GM21717 (cell line): Measurements from ENCODE around the gene ACOX2.
A peak's percentile ranks its signal among the peaks of the same experiment; 100 is the strongest.

Experiments
- ATAC-seq: cut with Tn5 transposase; IDR thresholded peaks from one replicate; pipeline ENCODE4 v1.9.1; 2021; ENCODE audit warnings: mild to moderate bottlenecking, moderate library complexity; ENCODE audit not compliant: unreplicated experiment

The ACOX2 gene

GRCh38 chr3:58474967-58475578 is 61.9 kb downstream of the ACOX2 start:
- ATAC-seq, result no peak

GRCh38 chr3:58474348-58474911 is 62.6 kb downstream of the ACOX2 start:
- ATAC-seq, result no peak

DNA sequence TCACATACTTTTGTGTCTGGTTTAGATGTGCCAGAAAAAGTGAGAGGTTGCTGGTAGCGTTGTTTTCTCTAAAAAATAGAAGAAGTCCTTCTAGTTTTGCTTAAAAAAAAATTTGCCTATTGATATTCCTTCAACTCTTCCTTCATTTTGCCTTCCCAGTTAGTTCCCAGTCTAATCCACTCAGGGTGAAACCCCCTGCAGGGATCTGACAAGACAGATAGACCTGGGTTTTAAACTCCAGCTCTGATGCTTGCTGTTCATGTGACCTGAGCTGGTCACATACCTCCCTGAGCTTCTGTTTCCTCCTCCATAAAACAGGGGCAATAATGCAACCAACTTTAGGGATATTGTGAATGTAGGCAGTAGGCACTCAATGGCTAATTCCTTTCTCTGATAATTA is 63.7 kb downstream of the ACOX2 start:
- no peak for ATAC-seq

DNA sequence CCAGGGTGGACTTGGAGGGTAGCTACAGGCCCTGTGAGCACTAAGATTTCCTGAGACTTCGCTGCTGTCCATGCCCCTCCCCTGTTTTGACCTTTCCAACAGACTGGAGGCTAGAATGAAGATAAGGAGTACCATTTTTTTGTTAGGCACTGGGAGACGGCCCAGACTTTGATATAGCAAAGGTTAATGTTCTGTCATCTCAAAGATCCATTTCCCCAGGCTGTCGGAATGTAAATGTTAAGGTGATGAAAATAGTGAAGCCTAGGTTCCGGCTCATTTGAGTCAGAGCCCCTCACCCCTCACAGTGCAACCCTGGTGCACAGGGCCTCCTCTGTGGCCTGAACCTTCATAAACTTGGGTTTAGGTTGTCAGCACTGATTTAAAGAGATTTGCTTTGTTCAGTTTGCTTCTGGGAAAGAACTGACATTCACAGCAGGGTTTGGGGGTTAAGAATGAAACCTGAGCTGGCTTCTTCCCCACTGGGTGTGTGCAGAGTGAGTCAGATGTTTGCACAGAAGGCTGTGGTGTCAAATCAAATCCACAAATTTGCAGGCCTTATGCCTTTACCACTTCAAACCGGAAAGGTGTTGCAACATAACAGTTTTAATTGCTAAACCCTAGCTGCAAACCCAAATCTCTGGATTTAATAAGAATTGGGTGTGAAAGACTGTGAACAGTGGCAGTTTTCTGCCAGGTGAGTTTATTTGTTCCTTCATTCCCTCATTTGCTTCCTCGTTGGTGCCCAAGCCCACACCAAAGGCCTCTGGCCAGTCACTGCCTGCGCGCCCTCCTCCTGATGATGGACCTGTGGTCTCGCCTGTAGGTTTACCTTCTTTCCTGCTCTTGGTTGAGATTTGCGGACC is 65.7 kb downstream of the ACOX2 start:
- ATAC-seq, result no peak

DNA sequence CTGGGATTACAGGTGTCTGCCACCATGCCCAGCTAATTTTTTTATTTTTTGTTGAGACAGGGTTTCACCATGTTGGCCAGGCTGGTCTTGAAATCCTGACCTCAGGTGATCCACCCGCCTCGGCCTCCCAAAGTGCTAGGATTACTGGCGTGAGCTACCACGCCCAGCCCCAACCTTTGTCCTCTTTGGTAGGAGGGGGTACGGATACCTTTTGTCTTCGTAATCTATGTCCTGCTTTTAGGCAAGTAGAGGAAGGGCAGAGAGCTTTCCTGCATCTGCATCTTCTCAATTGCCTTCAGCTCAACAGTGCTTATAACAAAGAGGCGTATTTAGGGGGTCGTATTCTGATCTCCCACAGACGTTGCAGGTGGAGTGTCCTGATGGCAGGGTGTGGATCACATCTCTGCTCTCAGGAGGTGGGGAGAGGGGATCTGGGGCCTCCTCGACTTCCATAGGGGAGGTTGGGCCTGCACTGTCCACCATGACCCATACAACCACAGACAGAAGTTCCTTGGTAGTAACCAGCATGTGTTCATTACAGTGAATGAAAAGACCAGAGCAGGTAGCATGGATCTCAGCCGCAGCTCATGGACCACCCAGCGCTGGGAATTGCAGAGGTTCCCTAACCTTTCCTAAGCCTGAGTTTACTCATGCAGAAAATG is 66.5 kb downstream of the ACOX2 start:
- ATAC-seq, result no peak

- no peak for ATAC-seq
Observed at GRCh38 chr3:58469096-58469495, 67.9 kb downstream of the ACOX2 start.

DNA sequence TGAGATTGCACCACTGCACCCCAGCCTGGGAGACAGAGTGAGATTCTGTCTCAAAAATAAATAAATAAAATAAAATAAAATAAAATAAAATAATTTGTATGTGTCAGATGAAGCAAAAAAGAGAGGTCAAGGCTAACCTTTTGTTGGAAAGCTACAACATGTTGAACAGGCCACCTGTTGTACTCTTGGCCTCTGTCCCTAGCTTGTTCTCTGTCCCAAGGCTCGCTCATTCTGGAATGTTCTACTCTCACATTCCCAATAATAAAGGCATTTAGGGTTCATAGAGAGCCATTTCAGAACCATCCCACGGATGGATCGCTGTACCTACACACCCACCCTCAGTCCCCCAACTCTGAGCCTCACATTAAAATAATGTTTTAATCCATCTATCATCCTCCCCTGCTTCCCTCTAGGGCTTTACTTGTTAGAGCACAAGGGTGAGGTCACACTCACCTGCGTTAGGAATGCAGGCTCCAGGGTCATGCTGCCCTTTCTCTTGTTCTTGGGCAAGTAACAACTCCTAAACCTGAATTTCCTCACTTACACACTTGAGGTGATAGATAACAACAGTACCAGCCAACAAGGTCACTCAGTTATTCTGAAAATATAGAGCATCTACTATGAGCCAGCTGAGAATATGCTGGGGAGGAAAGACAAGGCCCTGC is 70.0 kb downstream of the ACOX2 start:
- no peak for ATAC-seq

- ATAC-seq, result no peak
Observed at GRCh38 chr3:58464866-58465265, 72.1 kb downstream of the ACOX2 start.

- ATAC-seq, result no peak
Observed at GRCh38 chr3:58463942-58464271, 73.1 kb downstream of the ACOX2 start.

DNA sequence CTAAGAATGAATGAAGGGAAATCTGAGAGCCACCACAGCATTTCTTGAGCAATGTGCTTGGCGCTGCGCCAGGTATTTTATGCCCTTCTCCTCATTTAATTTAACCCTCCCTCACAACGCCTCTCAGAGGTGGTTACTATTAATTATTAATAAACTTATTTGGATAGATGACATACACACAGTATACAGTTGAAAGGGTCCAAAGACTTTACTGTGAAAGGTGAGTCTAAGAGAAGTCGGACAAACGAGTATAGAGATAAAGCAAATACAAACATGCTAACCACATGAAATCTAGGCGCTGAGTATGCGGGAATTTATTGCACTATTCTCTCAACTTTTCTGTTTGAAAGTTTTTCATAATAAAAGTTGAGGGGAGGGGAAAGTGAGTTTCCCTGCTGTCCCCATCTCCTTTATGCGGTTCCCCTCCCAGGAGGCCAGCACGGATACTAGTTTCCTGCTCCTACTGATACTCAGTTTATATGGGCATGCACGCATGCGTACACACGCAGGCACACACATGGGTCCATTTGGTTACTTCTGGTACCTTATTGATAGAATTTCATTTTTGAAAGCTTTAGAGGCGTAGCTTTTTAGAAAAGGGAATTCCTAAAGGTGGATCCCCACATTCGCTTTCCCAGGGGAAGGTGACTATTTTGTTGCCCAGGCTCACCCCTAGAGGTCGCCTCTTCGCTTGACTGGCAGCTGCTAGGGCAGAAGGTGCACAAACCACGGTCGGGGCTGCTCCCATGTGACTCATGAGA is 73.6 kb downstream of the ACOX2 start:
- peak; percentile 83 for ATAC-seq

DNA sequence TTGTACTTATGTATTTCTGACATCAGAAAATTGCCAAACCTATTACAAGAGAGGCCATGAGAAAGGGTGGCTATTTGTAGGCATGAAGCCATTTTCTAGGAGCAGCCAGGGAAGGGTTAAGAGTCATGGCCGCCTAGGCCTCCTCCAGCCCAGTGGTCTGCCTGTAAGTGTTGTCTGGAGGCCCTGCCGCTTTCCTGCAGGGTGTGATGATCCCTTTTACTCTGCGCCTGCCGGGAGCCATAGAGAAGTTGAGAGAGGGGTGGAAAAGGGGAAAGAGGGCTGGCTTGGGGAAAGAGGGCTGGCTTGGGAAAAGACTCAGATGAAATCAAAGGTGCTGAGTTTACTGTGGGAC is 74.2 kb downstream of the ACOX2 start:
- ATAC-seq, result no peak

DNA sequence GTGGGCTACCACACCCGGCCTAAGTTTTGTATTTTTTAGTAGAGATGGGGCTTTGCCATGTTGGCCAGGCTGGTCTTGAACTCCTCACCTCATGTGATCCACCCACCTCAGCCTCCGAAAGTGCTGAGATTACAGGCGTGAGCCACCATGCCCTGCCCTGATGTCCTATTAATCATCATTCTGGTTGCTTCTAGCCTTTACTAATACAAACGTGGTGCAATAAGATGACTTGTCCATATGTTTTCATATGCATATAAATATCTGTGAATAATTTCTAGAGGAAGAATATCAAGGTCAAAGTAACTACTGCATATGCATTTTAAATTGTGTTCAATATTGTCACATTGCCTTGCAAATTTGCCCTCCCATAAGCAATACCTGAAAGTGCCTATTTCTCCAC is 77.8 kb downstream of the ACOX2 start:
- ATAC-seq, result no peak
